ENCODE measurements around the gene GID8. TPM values are rescaled to one million over a fixed set of nuclear protein-coding genes. Genes with fewer than 3 reads are reported as not detected.
A peak's percentile ranks its signal among the peaks of the same experiment; 100 is the strongest.

The GID8 gene
- total and polyA plus RNA-seq, 2 of the 13 experiments (the other 11 are each of a cell fraction or from before 2014, with no cell fraction given), result 39.6 to 59.8 TPM

- TF ChIP-seq BRCA1 (CRISPR knock-in tag; IDR thresholded peaks at IDR 0.05) (no peak), U2AF1 (optimal IDR thresholded peaks at IDR 0.05; ENCODE audit: low read depth, low read length) (no peak), E2F1 (CRISPR knock-in tag; IDR thresholded peaks at IDR 0.05) (no peak), MTERF4 (CRISPR knock-in tag; IDR thresholded peaks at IDR 0.05) (no peak), IKZF4 (CRISPR knock-in tag; IDR thresholded peaks at IDR 0.05; ENCODE audit: borderline replicate concordance, low read depth, not compliant biosample characterization) (no peak), ZNF510 (CRISPR knock-in tag; IDR thresholded peaks at IDR 0.05; ENCODE audit: low read depth) (no peak), RCOR2 (CRISPR knock-in tag; IDR thresholded peaks at IDR 0.05) (no peak), TEAD2 (CRISPR knock-in tag; IDR thresholded peaks at IDR 0.05) (no peak), ZNF512B (CRISPR knock-in tag; IDR thresholded peaks at IDR 0.05; ENCODE audit: borderline replicate concordance) (peak; percentile 64; the same call in 1 of the 2 replicates), JUNB (CRISPR knock-in tag; IDR thresholded peaks at IDR 0.05; ENCODE audit: borderline replicate concordance) (0 out of 2 replicates have a peak, but pooled peaks have one; percentile 14), ZNF761 (CRISPR knock-in tag; conservative IDR thresholded peaks at IDR 0.05) (no peak), ZNF343 (CRISPR knock-in tag; IDR thresholded peaks at IDR 0.05) (no peak), ATF3 (CRISPR knock-in tag; IDR thresholded peaks at IDR 0.05) (no peak), ZC3H13 (CRISPR knock-in tag; IDR thresholded peaks at IDR 0.05) (peak; percentile 73; the same call in 1 of the 2 replicates), THAP7 (CRISPR knock-in tag; IDR thresholded peaks at IDR 0.05) (peak; percentile 52; the same call in 1 of the 2 replicates), CREM (IDR thresholded peaks at IDR 0.05) (no peak), CREM (CRISPR knock-in tag; IDR thresholded peaks at IDR 0.05) (no peak), ZNF362 (CRISPR knock-in tag; IDR thresholded peaks at IDR 0.05; ENCODE audit: borderline replicate concordance) (no peak), ZNF781 (CRISPR knock-in tag; IDR thresholded peaks at IDR 0.05; ENCODE audit: borderline replicate concordance, not compliant biosample characterization) (peak; percentile 12), FOSL1 (CRISPR knock-in tag; IDR thresholded peaks at IDR 0.05; ENCODE audit: borderline replicate concordance) (no peak), HNRNPH1 (optimal IDR thresholded peaks at IDR 0.05; ENCODE audit: low read depth, low read length) (no peak), SIN3A (IDR thresholded peaks at IDR 0.05; ENCODE audit: borderline replicate concordance, low read depth, low read length) (0 out of 2 replicates have a peak, but pooled peaks have one; percentile 27), ZBTB25 (CRISPR knock-in tag; IDR thresholded peaks at IDR 0.05) (no peak)
Observed at GRCh38 chr20:62969939-62970306, 32.0 kb downstream of the GID8 start (continued).
